GM19043 (cell line): Measurements from ENCODE around the gene SLC12A8.

Experiments
- ATAC-seq: cut with Tn5 transposase; IDR thresholded peaks from one replicate; pipeline ENCODE4 v1.9.1; 2021; ENCODE audit warnings: low read depth; ENCODE audit not compliant: unreplicated experiment

Gene SLC12A8

GRCh38 chr3:125141596-125142419 is 70.7 kb downstream of the SLC12A8 start:
- ATAC-seq = peak; percentile 52

- ATAC-seq = peak; percentile 25
Measured at GRCh38 chr3:125140818-125141595, 71.5 kb downstream of the SLC12A8 start.

GRCh38 chr3:125140011-125140817 is 72.3 kb downstream of the SLC12A8 start:
- ATAC-seq = no peak

- ATAC-seq = no peak
Measured at GRCh38 chr3:125139386-125139785, 73.2 kb downstream of the SLC12A8 start.

GRCh38 chr3:125137358-125138033 is 75.1 kb downstream of the SLC12A8 start:
- ATAC-seq = no peak

GRCh38 chr3:125136966-125137357 is 75.6 kb downstream of the SLC12A8 start:
- ATAC-seq = no peak

GRCh38 chr3:125136515-125136914 is 76.0 kb downstream of the SLC12A8 start:
- ATAC-seq = no peak

- no peak for ATAC-seq
Measured at GRCh38 chr3:125134952-125135351, 77.6 kb downstream of the SLC12A8 start.

GRCh38 chr3:125132815-125133214 is 79.7 kb downstream of the SLC12A8 start:
- ATAC-seq = no peak

GRCh38 chr3:125129512-125129997 is 83.0 kb downstream of the SLC12A8 start:
- ATAC-seq = no peak

GRCh38 chr3:125128861-125129501 is 83.6 kb downstream of the SLC12A8 start:
- no peak for ATAC-seq

GRCh38 chr3:125126323-125126722 is 86.2 kb downstream of the SLC12A8 start:
- ATAC-seq = no peak

- no peak for ATAC-seq
Measured at GRCh38 chr3:125125821-125126245, 86.7 kb downstream of the SLC12A8 start.

GRCh38 chr3:125123451-125124305 is 88.9 kb downstream of the SLC12A8 start:
- no peak for ATAC-seq

GRCh38 chr3:125121246-125122010 is 91.1 kb downstream of the SLC12A8 start:
- no peak for ATAC-seq

GRCh38 chr3:125120379-125121122 is 92.0 kb downstream of the SLC12A8 start:
- no peak for ATAC-seq

GRCh38 chr3:125119752-125120378 is 92.7 kb downstream of the SLC12A8 start:
- ATAC-seq = no peak
